GM12891 (cell line): ENCODE results near the gene NF1.

Experiments used
- PAX5 ChIP-seq: IDR thresholded peaks from 2 replicates; pipeline ENCODE4 v1.6.1; 2011; ENCODE audit warnings: low read length, moderate library complexity, mild to moderate bottlenecking; ENCODE audit not compliant: insufficient read depth, severe bottlenecking
- POLR2A ChIP-seq: IDR thresholded peaks from 2 replicates; pipeline ENCODE4 v1.6.1; 2011; ENCODE audit warnings: low read depth, low read length, control low read depth
- POLR2AphosphoS5 ChIP-seq: IDR thresholded peaks from 2 replicates; pipeline ENCODE4 v1.6.1; 2011; ENCODE audit warnings: low read depth, low read length, control low read depth
- POU2F2 ChIP-seq: IDR thresholded peaks from 2 replicates; pipeline ENCODE4 v1.6.1; 2011; ENCODE audit warnings: low read depth, mild to moderate bottlenecking, control low read depth, low read length, moderate library complexity
- SPI1 ChIP-seq: IDR thresholded peaks from 2 replicates; pipeline ENCODE4 v1.6.1; 2011; ENCODE audit warnings: low read depth, low read length, control low read depth
- TAF1 ChIP-seq: IDR thresholded peaks from 2 replicates; pipeline ENCODE4 v1.6.1; 2011; ENCODE audit warnings: low read depth, low read length, control low read depth

- TF ChIP-seq POLR2AphosphoS5 (no peak), POLR2A (no peak), TAF1 (no peak), POU2F2 (no peak), SPI1 (no peak), PAX5 (no peak)
Measured at GRCh38 chr17:31320241-31320640, 225.5 kb downstream of the NF1 start.
